Suprapubic skin (tissue), 4 donors: ENCODE results near the gene MYB.

Source experiments
- EP300 ChIP-seq: sonication (generic); formaldehyde crosslinking; IDR thresholded peaks from one replicate; pipeline ENCODE4 v1.6.1; 2017; ENCODE audit warnings: antibody characterized with exemption
- POLR2A ChIP-seq, 2 donors: fragments of 450-650 bp; IDR thresholded peaks; one replicate each; pipeline ENCODE4 v1.6.1; 2017; ENCODE audit warnings: antibody characterized with exemption in 2 of 2, mild to moderate bottlenecking in 2 of 2, moderate library complexity in 2 of 2
- POLR2AphosphoS5 ChIP-seq, 3 donors: sonication (generic); formaldehyde crosslinking; IDR thresholded peaks; one replicate each; pipeline ENCODE4 v1.6.1; 2017; ENCODE audit warnings: antibody characterized with exemption in 3 of 3
- TF ChIP-seq, protein P1 (sequence below), 2 donors: fragments of 200-600 bp in 1 of 2; fragments of 450-650 bp in 1 of 2; sonication (generic) in 1 of 2; IDR thresholded peaks; one replicate each; pipeline ENCODE4 v1.5.1; 2016 to 2019; ENCODE audit warnings: antibody characterized with exemption in 2 of 2, mild to moderate bottlenecking in 1 of 2, moderate library complexity in 1 of 2

DNA sequence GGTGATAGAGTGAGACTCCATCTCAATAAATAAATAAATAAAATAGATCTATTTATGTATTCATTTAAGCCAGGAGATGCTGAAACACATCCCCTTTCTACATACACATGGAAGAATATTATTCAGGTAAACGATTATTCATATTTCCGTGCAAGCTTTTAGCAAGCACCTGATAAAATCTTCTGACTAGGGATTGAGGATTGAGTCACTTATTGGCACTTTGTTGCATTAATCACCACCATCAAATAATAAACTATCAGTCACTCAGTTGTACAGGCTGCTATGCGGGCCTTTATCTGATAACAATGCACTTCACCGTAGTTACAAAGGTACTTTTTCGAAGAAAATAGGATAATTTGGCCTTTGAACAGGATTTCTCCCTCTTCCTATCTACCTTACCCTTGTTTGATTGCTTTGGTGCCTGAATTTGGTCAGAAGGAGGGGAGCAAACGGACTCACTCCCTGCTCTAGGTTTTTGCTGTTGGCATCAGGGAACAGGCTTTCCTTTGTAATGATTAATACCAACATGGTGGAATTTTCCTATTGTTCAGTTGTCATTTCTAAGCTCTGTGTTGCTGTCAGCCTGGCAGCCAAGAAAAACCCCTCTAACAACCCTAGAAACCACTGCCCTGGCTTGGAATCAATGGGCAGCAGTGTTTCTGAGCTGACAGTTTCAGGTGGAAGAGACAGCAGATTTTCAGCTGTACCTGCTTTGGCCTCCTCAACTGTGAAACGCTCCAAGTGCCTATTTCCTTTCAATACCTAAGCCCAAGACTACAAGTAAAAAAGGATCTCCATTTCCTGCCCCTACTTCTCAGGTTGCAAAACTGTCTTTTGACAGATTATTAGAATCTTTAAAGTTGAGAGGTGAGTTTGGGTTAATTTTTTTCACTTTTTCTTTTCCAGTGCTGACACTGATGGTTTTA, 63.0 kb downstream of the MYB start:
- TF ChIP-seq EP300 (no peak), POLR2A (IDR thresholded peaks at IDR 0.05) (no peak), POLR2AphosphoS5 (IDR thresholded peaks at IDR 0.05) (no peak)
- TF ChIP-seq, protein P1, sequence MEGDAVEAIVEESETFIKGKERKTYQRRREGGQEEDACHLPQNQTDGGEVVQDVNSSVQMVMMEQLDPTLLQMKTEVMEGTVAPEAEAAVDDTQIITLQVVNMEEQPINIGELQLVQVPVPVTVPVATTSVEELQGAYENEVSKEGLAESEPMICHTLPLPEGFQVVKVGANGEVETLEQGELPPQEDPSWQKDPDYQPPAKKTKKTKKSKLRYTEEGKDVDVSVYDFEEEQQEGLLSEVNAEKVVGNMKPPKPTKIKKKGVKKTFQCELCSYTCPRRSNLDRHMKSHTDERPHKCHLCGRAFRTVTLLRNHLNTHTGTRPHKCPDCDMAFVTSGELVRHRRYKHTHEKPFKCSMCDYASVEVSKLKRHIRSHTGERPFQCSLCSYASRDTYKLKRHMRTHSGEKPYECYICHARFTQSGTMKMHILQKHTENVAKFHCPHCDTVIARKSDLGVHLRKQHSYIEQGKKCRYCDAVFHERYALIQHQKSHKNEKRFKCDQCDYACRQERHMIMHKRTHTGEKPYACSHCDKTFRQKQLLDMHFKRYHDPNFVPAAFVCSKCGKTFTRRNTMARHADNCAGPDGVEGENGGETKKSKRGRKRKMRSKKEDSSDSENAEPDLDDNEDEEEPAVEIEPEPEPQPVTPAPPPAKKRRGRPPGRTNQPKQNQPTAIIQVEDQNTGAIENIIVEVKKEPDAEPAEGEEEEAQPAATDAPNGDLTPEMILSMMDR (IDR thresholded peaks at IDR 0.05) = no peak
